K562 (cell line): ENCODE data around the gene ADD3. TPM values are rescaled to one million over a fixed set of nuclear protein-coding genes. Genes with fewer than 3 reads are reported as not detected.

Experiments
- CHD1 ChIP-seq: fragments of 200-600 bp; sonication (generic); IDR thresholded peaks from one replicate; pipeline ENCODE4 v1.6.1; 2012; ENCODE audit warnings: mild to moderate bottlenecking, moderate library complexity, low read length, inconsistent platforms
- CLOCK ChIP-seq: fragments of 250-450 bp; sonication (Bioruptor Pico); IDR thresholded peaks from 2 replicates; pipeline ENCODE4 v1.4.0; 2020; ENCODE audit warnings: mild to moderate bottlenecking, moderate library complexity, borderline replicate concordance
- CTBP1 ChIP-seq: fragments of 450-650 bp; IDR thresholded peaks from 2 replicates; pipeline ENCODE4 v1.6.1; 2016; ENCODE audit warnings: borderline replicate concordance
- CTCF ChIP-seq, 3 experiments: IDR thresholded peaks in 2 of 3; conservative IDR thresholded peaks in 1 of 3; 2 replicates each; pipeline ENCODE4 v1.5.1; 2011 to 2012; ENCODE audit warnings: low read length in 3 of 3, mild to moderate bottlenecking in 3 of 3, control low read depth in 2 of 3, improper control_type of control experiment in 1 of 3, inconsistent platforms in 1 of 3, low read depth in 1 of 3, mixed read lengths in 1 of 3, moderate library complexity in 1 of 3; ENCODE audit not compliant: insufficient read depth in 2 of 3
- DDX20 ChIP-seq: fragments of 450-650 bp; IDR thresholded peaks from 2 replicates; pipeline ENCODE4 v1.6.1; 2016; ENCODE audit warnings: missing genetic modification characterization, low read depth, mild to moderate bottlenecking, missing compliant biosample characterization, moderate library complexity
- EGR1 ChIP-seq: fragments of 450-650 bp; conservative IDR thresholded peaks from 2 replicates; pipeline ENCODE4 v1.6.1; 2017; ENCODE audit warnings: mild to moderate bottlenecking
- ELF4 ChIP-seq: fragments of 450-650 bp; formaldehyde crosslinking; IDR thresholded peaks from 2 replicates; pipeline ENCODE4 v1.4.0; 2022; ENCODE audit warnings: missing genetic modification characterization
- ETS2 ChIP-seq: IDR thresholded peaks from 2 replicates; pipeline ENCODE4 v1.6.1; 2016; ENCODE audit warnings: borderline replicate concordance, missing genetic modification characterization, mild to moderate bottlenecking, moderate library complexity, missing compliant biosample characterization; ENCODE audit not compliant: poor library complexity, severe bottlenecking
- HMBOX1 ChIP-seq: sonication (generic); IDR thresholded peaks from 2 replicates; pipeline ENCODE4 v1.6.1; 2016
- LEF1 ChIP-seq: fragments of 450-650 bp; IDR thresholded peaks from 2 replicates; pipeline ENCODE4 v1.6.1; 2016; ENCODE audit warnings: mild to moderate bottlenecking
- MAFK ChIP-seq: IDR thresholded peaks from 2 replicates; pipeline ENCODE4 v1.6.1; 2011; ENCODE audit warnings: low read length, improper control_type of control experiment
- MCM5 ChIP-seq: fragments of 450-650 bp; IDR thresholded peaks from 2 replicates; pipeline ENCODE4 v1.6.1; 2016; ENCODE audit warnings: low read depth
- MTA3 ChIP-seq: fragments of 450-650 bp; formaldehyde crosslinking; IDR thresholded peaks from 2 replicates; pipeline ENCODE4 v1.6.1; 2017; ENCODE audit warnings: mild to moderate bottlenecking, borderline replicate concordance
- MYC ChIP-seq, 2 experiments: fragments of 250-450 bp in 1 of 2; sonication (Bioruptor Pico) in 1 of 2; IDR thresholded peaks; 2 replicates each; pipeline versions ENCODE4 v1.5.1 to v1.6.1; 2012 to 2021; ENCODE audit warnings: low read depth in 2 of 2, borderline replicate concordance in 1 of 2, improper control_type of control experiment in 1 of 2, low read length in 1 of 2, mild to moderate bottlenecking in 1 of 2, moderate library complexity in 1 of 2
- NRF1 ChIP-seq, 2 experiments: fragments of 450-650 bp; IDR thresholded peaks in 1 of 2; conservative IDR thresholded peaks in 1 of 2; 2 replicates each; pipeline ENCODE4 v1.6.1; 2014; ENCODE audit warnings: mild to moderate bottlenecking in 2 of 2
- PCBP1 ChIP-seq: fragments of 200-400 bp; formaldehyde crosslinking; IDR thresholded peaks from 2 replicates; pipeline ENCODE4 v1.6.1; 2018; ENCODE audit warnings: mild to moderate bottlenecking, low read depth, low read length; ENCODE audit not compliant: poor library complexity, severe bottlenecking
- RBM17 ChIP-seq: fragments of 200-400 bp; formaldehyde crosslinking; IDR thresholded peaks from 2 replicates; pipeline ENCODE4 v1.6.1; 2017; ENCODE audit warnings: low read depth, mild to moderate bottlenecking, low read length, borderline replicate concordance
- SMAD4 ChIP-seq: fragments of 250-450 bp; sonication (Bioruptor Pico); conservative IDR thresholded peaks from 2 replicates; pipeline ENCODE4 v1.8.0; 2021; ENCODE audit warnings: inconsistent platforms, mild to moderate bottlenecking, moderate library complexity
- TAF1 ChIP-seq: IDR thresholded peaks from 2 replicates; pipeline ENCODE4 v1.6.1; 2011; ENCODE audit warnings: mild to moderate bottlenecking, low read length, moderate library complexity; ENCODE audit not compliant: insufficient read depth, control insufficient read depth, severe bottlenecking; ENCODE audit errors: extremely low read depth
- ZC3H11A ChIP-seq: IDR thresholded peaks from 2 replicates; pipeline ENCODE4 v1.6.1; 2012; ENCODE audit warnings: low read depth, low read length, improper control_type of control experiment
- ZFX ChIP-seq: sonication (generic); formaldehyde crosslinking; IDR thresholded peaks from 2 replicates; pipeline ENCODE4 v1.8.0; 2022; ENCODE audit warnings: mild to moderate bottlenecking, missing genetic modification reagents, moderate library complexity
- ZNF551 ChIP-seq: fragments of 250-450 bp; sonication (Bioruptor Pico); IDR thresholded peaks from 2 replicates; pipeline ENCODE4 v1.5.0; 2021; ENCODE audit warnings: mild to moderate bottlenecking, moderate library complexity
- polyA plus RNA-seq, 8 experiments: library from polyadenylated mRNA; depleted of rRNA in 4 of 8; stranded (reverse) in 5 of 8; unstranded in 3 of 8; fragments of >200 nt; fragmentation: Nextera tagmentation in 2 of 8; fragmentation: Illumina TruSeq in 1 of 8; extraction: Ambion mirVana in 2 of 8; extraction: Trizol in 1 of 8; gene quantifications; 2 replicates each; pipeline versions ENCODE4 v1.2.1 to v1.2.3, GENCODE V29; 2011 to 2014; ENCODE audit warnings: inconsistent platforms in 1 of 8, missing spikeins in 1 of 8
- total RNA-seq, 7 experiments: library from RNA; depleted of rRNA in 6 of 7; stranded (reverse); fragments of >200 nt in 6 of 7; fragmentation: Illumina TruSeq in 2 of 7; extraction: Trizol in 2 of 7; gene quantifications; 2 replicates each; pipeline versions ENCODE4 v1.2.1 to v1.2.3, GENCODE V29; 2011 to 2021; ENCODE audit warnings: low replicate concordance in 1 of 7

Gene ADD3
- total and polyA plus RNA-seq, 9 of the 15 experiments (the other 6 are each of a cell fraction or from before 2014, with no cell fraction given) = 13.2 to 125 (median 31.7) TPM

- TF ChIP-seq CHD1 = peak; percentile 30
- no peak for TF ChIP-seq CTBP1
- no peak for TF ChIP-seq ELF4 (CRISPR knock-in tag)
- 0 out of 2 replicates have a peak, but pooled peaks have one; percentile 4 for TF ChIP-seq MTA3
- TF ChIP-seq NRF1 (conservative IDR thresholded peaks at IDR 0.05 in 1 of 2, IDR thresholded peaks at IDR 0.05 in 1 of 2) = peak in 1 of 2 experiments; percentile 46; a peak in 1 of 4 replicates
- TF ChIP-seq ZC3H11A = no peak
- no peak for TF ChIP-seq PCBP1
- peak; percentile 58; the same call in 1 of the 2 replicates for TF ChIP-seq HMBOX1
- no peak for TF ChIP-seq CLOCK (CRISPR knock-in tag)
- no peak for TF ChIP-seq MCM5
- TF ChIP-seq TAF1 = peak; percentile 3
- no peak for TF ChIP-seq MAFK
- TF ChIP-seq ZFX (CRISPR knock-in tag) = peak; percentile 64
- TF ChIP-seq SMAD4 = 0 out of 2 replicates have a peak, but pooled peaks have one; percentile 49
- TF ChIP-seq RBM17 = no peak
- no peak for TF ChIP-seq DDX20
- TF ChIP-seq ETS2 (tag) = no peak
- TF ChIP-seq CTCF (IDR thresholded peaks at IDR 0.05 in 2 of 3, conservative IDR thresholded peaks at IDR 0.05 in 1 of 3; ENCODE audit: insufficient read depth in 2 of 3, low read depth in 1 of 3, low read length in 3 of 3) = 0 out of 6 replicates have a peak, but pooled peaks of 1 of the 3 experiments have one; percentile 17
- TF ChIP-seq ZNF551 (CRISPR knock-in tag) = no peak
- no peak for TF ChIP-seq LEF1
- peak; percentile 88 for TF ChIP-seq EGR1
- peak; percentile 7; the same call in 1 of the 2 replicates for TF ChIP-seq MYC (IDR thresholded peaks at IDR 0.05; ENCODE audit: low read depth, low read length)
- no peak for TF ChIP-seq MYC (CRISPR knock-in tag; IDR thresholded peaks at IDR 0.05; ENCODE audit: borderline replicate concordance, low read depth)
These were observed 945 bp downstream of the ADD3 start (continued) for GRCh38 chr10:110008518-110009339.
